HepG2 (cell line): Measurements from ENCODE around the gene BCORL1. TPM values are rescaled to one million over a fixed set of nuclear protein-coding genes. Genes with fewer than 3 reads are reported as not detected.

Source experiments
- CREM ChIP-seq, 2 experiments: sonication (generic) in 1 of 2; formaldehyde crosslinking in 1 of 2; IDR thresholded peaks; 2 replicates each; pipeline versions ENCODE4 v1.4.0 to v1.6.1; 2016 to 2020; ENCODE audit warnings: antibody characterized with exemption in 1 of 2, mild to moderate bottlenecking in 1 of 2, missing genetic modification reagents in 1 of 2
- EP300 ChIP-seq, 3 experiments: sonication (generic) in 1 of 3; formaldehyde crosslinking in 1 of 3; IDR thresholded peaks; 2 replicates each; pipeline versions ENCODE4 v1.5.1 to v1.6.1; 2011 to 2020; ENCODE audit warnings: low read depth in 2 of 3, low read length in 2 of 3, borderline replicate concordance in 1 of 3, improper control_type of control experiment in 1 of 3, mild to moderate bottlenecking in 1 of 3, missing genetic modification reagents in 1 of 3, moderate library complexity in 1 of 3
- FOXJ3 ChIP-seq: sonication (generic); formaldehyde crosslinking; IDR thresholded peaks from 2 replicates; pipeline ENCODE4 v1.4.0; 2020; ENCODE audit warnings: missing genetic modification reagents, mild to moderate bottlenecking, borderline replicate concordance
- GZF1 ChIP-seq: sonication (generic); formaldehyde crosslinking; IDR thresholded peaks from 2 replicates; pipeline ENCODE4 v1.5.1; 2020; ENCODE audit warnings: mild to moderate bottlenecking, missing genetic modification reagents
- HDAC2 ChIP-seq: sonication (generic); formaldehyde crosslinking; IDR thresholded peaks from 2 replicates; pipeline ENCODE4 v1.4.0; 2020; ENCODE audit warnings: missing genetic modification reagents
- KDM5B ChIP-seq: sonication (generic); formaldehyde crosslinking; IDR thresholded peaks from 2 replicates; pipeline ENCODE4 v1.4.0; 2020; ENCODE audit warnings: missing genetic modification reagents, mild to moderate bottlenecking, borderline replicate concordance
- NCOR1 ChIP-seq: fragments of 200-600 bp; sonication (generic); IDR thresholded peaks from 2 replicates; pipeline ENCODE4 v1.7.0; 2017; ENCODE audit warnings: antibody characterized with exemption, low read length, borderline replicate concordance
- PAXIP1 ChIP-seq: sonication (generic); formaldehyde crosslinking; conservative IDR thresholded peaks from 2 replicates; pipeline ENCODE4 v1.4.0; 2020; ENCODE audit warnings: mild to moderate bottlenecking, missing genetic modification reagents, moderate library complexity
- PHF8 ChIP-seq: sonication (generic); formaldehyde crosslinking; IDR thresholded peaks from 2 replicates; pipeline ENCODE4 v1.5.0; 2020; ENCODE audit warnings: missing genetic modification reagents
- SMAD3 ChIP-seq: sonication (generic); formaldehyde crosslinking; IDR thresholded peaks from 2 replicates; pipeline ENCODE4 v1.4.0; 2020; ENCODE audit warnings: missing genetic modification reagents
- SMARCE1 ChIP-seq: fragments of 450-650 bp; IDR thresholded peaks from 2 replicates; pipeline ENCODE4 v1.6.1; 2017; ENCODE audit warnings: borderline replicate concordance
- SNAI1 ChIP-seq: sonication (generic); formaldehyde crosslinking; IDR thresholded peaks from 2 replicates; pipeline ENCODE4 v1.5.0; 2020; ENCODE audit warnings: mild to moderate bottlenecking, missing genetic modification reagents, borderline replicate concordance
- TAF1 ChIP-seq: sonication (generic); formaldehyde crosslinking; IDR thresholded peaks from 2 replicates; pipeline ENCODE4 v1.4.0; 2020; ENCODE audit warnings: missing genetic modification reagents
- WIZ ChIP-seq: sonication (generic); formaldehyde crosslinking; IDR thresholded peaks from 2 replicates; pipeline ENCODE4 v1.5.1; 2020; ENCODE audit warnings: mild to moderate bottlenecking, missing genetic modification reagents
- YEATS2 ChIP-seq: sonication (generic); formaldehyde crosslinking; IDR thresholded peaks from 2 replicates; pipeline ENCODE4 v1.4.0; 2020; ENCODE audit warnings: missing genetic modification reagents, borderline replicate concordance
- ZNF629 ChIP-seq: sonication (generic); formaldehyde crosslinking; conservative IDR thresholded peaks from 2 replicates; pipeline ENCODE4 v1.5.0; 2020; ENCODE audit warnings: missing genetic modification reagents
- ZNF747 ChIP-seq: sonication (generic); formaldehyde crosslinking; IDR thresholded peaks from 2 replicates; pipeline ENCODE4 v1.8.1; 2023; ENCODE audit warnings: missing genetic modification reagents, mild to moderate bottlenecking, borderline replicate concordance
- ZSCAN9 ChIP-seq: IDR thresholded peaks from 2 replicates; pipeline ENCODE4 v1.6.1; 2016; ENCODE audit warnings: borderline replicate concordance
- polyA plus RNA-seq, 8 experiments: library from polyadenylated mRNA; depleted of rRNA in 3 of 8; stranded (reverse) in 7 of 8; unstranded in 1 of 8; fragments of >200 nt; fragmentation: Illumina TruSeq in 4 of 8; extraction: Trizol in 4 of 8; gene quantifications; 2 replicates each; pipeline versions ENCODE4 v1.2.1 to v1.2.3, GENCODE V29; 2011 to 2016; ENCODE audit warnings: low read depth in 4 of 8, missing spikeins in 1 of 8, mixed read lengths in 1 of 8; ENCODE audit not compliant: insufficient read depth in 1 of 8
- total RNA-seq, 5 experiments: library from RNA; depleted of rRNA; stranded (reverse); fragments of >200 nt; fragmentation: Illumina TruSeq; extraction: Trizol; gene quantifications; 2 replicates each; pipeline ENCODE4 v1.2.3, GENCODE V29; 2016; ENCODE audit warnings: low read depth in 1 of 5
- TF ChIP-seq, protein P1 (sequence below), 2 experiments: sonication (generic) in 1 of 2; formaldehyde crosslinking in 1 of 2; IDR thresholded peaks; 2 replicates each; pipeline versions ENCODE4 v1.4.0 to v1.6.1; 2016 to 2020; ENCODE audit warnings: borderline replicate concordance in 1 of 2, low read depth in 1 of 2, mild to moderate bottlenecking in 1 of 2, missing genetic modification reagents in 1 of 2

BCORL1 gene
- total and polyA plus RNA-seq, 2 of the 13 experiments (the other 11 are each of a cell fraction or from before 2014, with no cell fraction given), result 0.67 to 1.4 TPM

DNA sequence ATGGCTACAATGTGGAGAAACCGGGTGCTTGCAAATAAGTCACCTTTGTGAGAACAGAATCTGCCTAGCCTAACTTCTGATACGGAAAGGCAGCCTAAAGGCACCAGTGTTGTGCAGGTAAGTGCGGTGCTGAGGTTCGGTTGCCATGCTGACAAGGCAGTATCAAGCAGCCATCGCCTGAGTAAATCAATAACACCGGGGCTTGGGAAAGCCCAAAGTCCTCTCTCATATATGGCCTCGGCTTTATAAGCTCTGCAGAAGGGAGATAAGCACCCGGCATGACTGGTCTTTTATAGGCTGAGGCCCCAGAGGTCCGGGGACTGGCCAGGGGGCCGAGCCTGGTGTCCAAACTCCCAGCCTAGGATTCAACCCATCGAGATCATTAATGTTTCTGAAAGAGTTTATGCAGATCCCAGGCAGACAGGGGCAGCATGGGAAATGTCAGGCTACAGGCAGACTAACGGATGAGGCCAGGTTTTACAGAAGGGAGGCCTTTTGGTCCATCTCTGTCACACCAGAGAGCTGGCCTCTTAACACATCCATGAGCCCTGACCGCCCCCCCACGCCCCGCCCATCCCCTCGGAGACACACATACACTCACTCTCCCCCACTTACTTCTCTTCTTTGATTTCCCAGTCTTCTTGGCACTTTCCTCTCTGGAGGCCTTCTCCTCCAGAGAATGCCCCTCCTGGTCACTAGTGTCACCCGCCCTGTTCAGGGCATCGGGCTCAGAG is 89.3 kb downstream of the BCORL1 start (continued):
- TF ChIP-seq, protein P1, sequence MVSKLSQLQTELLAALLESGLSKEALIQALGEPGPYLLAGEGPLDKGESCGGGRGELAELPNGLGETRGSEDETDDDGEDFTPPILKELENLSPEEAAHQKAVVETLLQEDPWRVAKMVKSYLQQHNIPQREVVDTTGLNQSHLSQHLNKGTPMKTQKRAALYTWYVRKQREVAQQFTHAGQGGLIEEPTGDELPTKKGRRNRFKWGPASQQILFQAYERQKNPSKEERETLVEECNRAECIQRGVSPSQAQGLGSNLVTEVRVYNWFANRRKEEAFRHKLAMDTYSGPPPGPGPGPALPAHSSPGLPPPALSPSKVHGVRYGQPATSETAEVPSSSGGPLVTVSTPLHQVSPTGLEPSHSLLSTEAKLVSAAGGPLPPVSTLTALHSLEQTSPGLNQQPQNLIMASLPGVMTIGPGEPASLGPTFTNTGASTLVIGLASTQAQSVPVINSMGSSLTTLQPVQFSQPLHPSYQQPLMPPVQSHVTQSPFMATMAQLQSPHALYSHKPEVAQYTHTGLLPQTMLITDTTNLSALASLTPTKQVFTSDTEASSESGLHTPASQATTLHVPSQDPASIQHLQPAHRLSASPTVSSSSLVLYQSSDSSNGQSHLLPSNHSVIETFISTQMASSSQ (IDR thresholded peaks at IDR 0.05; ENCODE audit: low read depth), result peak; percentile 31; the same call in 1 of the 2 replicates
- TF ChIP-seq, protein P1 (CRISPR knock-in tag; IDR thresholded peaks at IDR 0.05; ENCODE audit: borderline replicate concordance), result peak; percentile 66; the same call in 1 of the 2 replicates
- TF ChIP-seq ZNF629 (CRISPR knock-in tag) (no peak), ZSCAN9 (CRISPR knock-in tag) (no peak), SMARCE1 (no peak), GZF1 (CRISPR knock-in tag) (no peak), PAXIP1 (peak; percentile 79), ZNF747 (CRISPR knock-in tag) (no peak), TAF1 (CRISPR knock-in tag) (0 out of 2 replicates have a peak, but pooled peaks have one; percentile 32), NCOR1 (peak; percentile 49; the same call in 1 of the 2 replicates), SMAD3 (0 out of 2 replicates have a peak, but pooled peaks have one; percentile 52), CREM (IDR thresholded peaks at IDR 0.05) (no peak), CREM (CRISPR knock-in tag; IDR thresholded peaks at IDR 0.05) (no peak), HDAC2 (CRISPR knock-in tag) (no peak), YEATS2 (no peak), SNAI1 (no peak), KDM5B (CRISPR knock-in tag) (no peak), FOXJ3 (CRISPR knock-in tag) (peak; percentile 31; the same call in 1 of the 2 replicates), WIZ (CRISPR knock-in tag) (no peak), EP300 (IDR thresholded peaks at IDR 0.05; ENCODE audit: low read depth in 2 of 2, low read length in 2 of 2) (peak in 1 of 2 experiments; percentile 20; a peak in 1 of 4 replicates), EP300 (CRISPR knock-in tag; IDR thresholded peaks at IDR 0.05; ENCODE audit: borderline replicate concordance) (no peak), PHF8 (CRISPR knock-in tag) (peak; percentile 50; the same call in 1 of the 2 replicates)
